HCT116 (cell line): Measurements from ENCODE around the gene TMEM30A. TPM values are rescaled to one million over a fixed set of nuclear protein-coding genes. Genes with fewer than 3 reads are reported as not detected.

ENCODE experiments used
- ATAC-seq: fragments of 200-7000 bp; cut with Tn5 transposase; 2 replicates; pipeline ENCODE4 v1.9.1; 2020; ENCODE audit warnings: mild to moderate bottlenecking, moderate library complexity
- BruUV-seq: library from RNA; stranded (reverse); fragments of 400-500 nt; replicated peaks from 2 replicates; lab custom pipeline; 2021; lab: Mats Ljungman, UMichigan
- CTCF ChIA-PET: fragments of 300-600 bp; sonication (Branson Sonifier 250); formaldehyde crosslinking; loops from one replicate; lab custom pipeline; 2021; ENCODE audit warnings: antibody characterized with exemption; lab: Charles Lee
- POLR2A ChIA-PET: fragments of 300-600, 350-600 bp; sonication (Branson Sonifier 250); formaldehyde crosslinking; loops from one replicate; lab custom pipeline; 2021; ENCODE audit warnings: antibody characterized with exemption; lab: Charles Lee
- RAD21 ChIA-PET, 2 experiments: fragments of 300-600 bp; sonication (Branson Sonifier 250); formaldehyde crosslinking; loops; one replicate each; lab custom pipeline; 2023; ENCODE audit warnings: low total read pairs in 2 of 2; ENCODE audit not compliant: uncharacterized antibody in 2 of 2, unreplicated experiment in 2 of 2, low non-redundant PET in 1 of 2; lab: Charles Lee
- DNase-seq: peaks from one replicate; pipeline ENCODE4 v3.0.0-alpha.2; 2010; ENCODE audit warnings: low read depth, low spot score
- H2AFZ ChIP-seq: fragments of 200-600 bp; shearing (Covaris generic), sonication (generic); 2 replicates; pipeline ENCODE4 v1.6.1; 2017; ENCODE audit warnings: low read depth, mixed run types, mixed read lengths, antibody characterized with exemption, low read length; ENCODE audit not compliant: poor library complexity, severe bottlenecking
- H3K27ac ChIP-seq: 2 replicates; pipeline ENCODE4 v1.5.1; 2012; ENCODE audit warnings: low read depth, low read length
- H3K27me3 ChIP-seq: fragments of 200-600 bp; sonication (generic); 2 replicates; pipeline ENCODE4 v1.6.1; 2016; ENCODE audit warnings: mixed run types, low read length, mixed read lengths; ENCODE audit not compliant: insufficient read depth
- H3K36me3 ChIP-seq, 2 experiments: fragments of 200-500 bp in 1 of 2; fragments of 200-600 bp in 1 of 2; sonication (Bioruptor generic) in 1 of 2; sonication (generic) in 1 of 2; 2 replicates each; pipeline versions ENCODE4 v1.5.1 to v1.6.1; 2014 to 2016; ENCODE audit warnings: low read length in 2 of 2, inconsistent platforms in 1 of 2, mixed read lengths in 1 of 2, mixed run types in 1 of 2; ENCODE audit not compliant: insufficient read depth in 2 of 2, control insufficient read depth in 1 of 2
- H3K4me1 ChIP-seq, 2 experiments: fragments of 200-600 bp in 1 of 2; sonication (generic) in 1 of 2; 2 replicates each; pipeline versions ENCODE4 v1.5.1 to v1.6.1; 2012 to 2017; ENCODE audit warnings: low read length in 2 of 2, inconsistent platforms in 1 of 2, mild to moderate bottlenecking in 1 of 2, mixed read lengths in 1 of 2, mixed run types in 1 of 2, moderate library complexity in 1 of 2; ENCODE audit not compliant: insufficient read depth in 2 of 2, control insufficient read depth in 1 of 2
- H3K4me2 ChIP-seq: fragments of 200-600 bp; sonication (generic); 2 replicates; pipeline ENCODE4 v1.6.1; 2017; ENCODE audit warnings: mixed run types, low read length, mixed read lengths
- H3K4me3 ChIP-seq, 2 experiments: fragments of 200-600 bp in 1 of 2; sonication (generic) in 1 of 2; replicated peaks in 1 of 2; 2 replicates each; pipeline ENCODE4 v1.5.1; 2011 to 2016; ENCODE audit warnings: low read length in 2 of 2, control low read depth in 1 of 2, low read depth in 1 of 2, mild to moderate bottlenecking in 1 of 2, mixed read lengths in 1 of 2, mixed run types in 1 of 2
- H3K79me2 ChIP-seq: fragments of 200-600 bp; sonication (generic); 2 replicates; pipeline ENCODE4 v1.6.1; 2017; ENCODE audit warnings: mild to moderate bottlenecking, mixed run types, low read length, moderate library complexity, mixed read lengths; ENCODE audit not compliant: insufficient read depth
- H3K9ac ChIP-seq: fragments of 200-600 bp; sonication (generic); 2 replicates; pipeline ENCODE4 v1.6.1; 2016; ENCODE audit warnings: low read length, mixed read lengths
- H3K9me2 ChIP-seq: fragments of 200-600 bp; sonication (generic), shearing (Covaris generic); 2 replicates; pipeline ENCODE4 v1.6.1; 2017; ENCODE audit warnings: mixed run types, mild to moderate bottlenecking, moderate library complexity; ENCODE audit not compliant: insufficient read depth
- H3K9me3 ChIP-seq, 2 experiments: fragments of 200-500 bp in 1 of 2; fragments of 200-600 bp in 1 of 2; sonication (Bioruptor generic) in 1 of 2; sonication (generic) in 1 of 2; 2 replicates each; pipeline ENCODE4 v1.6.1; 2014 to 2017; ENCODE audit warnings: low read length in 2 of 2, mixed read lengths in 2 of 2, inconsistent platforms in 1 of 2, low read depth in 1 of 2, mild to moderate bottlenecking in 1 of 2, mixed run types in 1 of 2, moderate library complexity in 1 of 2; ENCODE audit not compliant: control insufficient read depth in 1 of 2, insufficient read depth in 1 of 2
- H4K20me1 ChIP-seq: fragments of 200-600 bp; sonication (generic), shearing (Covaris generic); 2 replicates; pipeline ENCODE4 v1.6.1; 2017; ENCODE audit warnings: mixed run types, mild to moderate bottlenecking, moderate library complexity; ENCODE audit not compliant: insufficient read depth
- EGR1 ChIP-seq: IDR thresholded peaks from 2 replicates; pipeline ENCODE4 v1.6.1; 2012; ENCODE audit warnings: low read depth
- FOSL1 ChIP-seq: IDR thresholded peaks from 2 replicates; pipeline ENCODE4 v1.6.1; 2012; ENCODE audit warnings: low read depth
- JUND ChIP-seq: IDR thresholded peaks from 2 replicates; pipeline ENCODE4 v1.6.1; 2012
- SIN3A ChIP-seq: IDR thresholded peaks from 2 replicates; pipeline ENCODE4 v1.6.1; 2012; ENCODE audit warnings: low read depth
- YY1 ChIP-seq: IDR thresholded peaks from 2 replicates; pipeline ENCODE4 v1.6.1; 2011; ENCODE audit warnings: low read length, low read depth, moderate library complexity, mild to moderate bottlenecking; ENCODE audit not compliant: insufficient replicate concordance; ENCODE audit errors: extremely low read depth
- ZFX ChIP-seq: fragments of 450-650 bp; IDR thresholded peaks from 2 replicates; pipeline ENCODE4 v1.6.1; 2017
- ZNF274 ChIP-seq: fragments of 200-500 bp; sonication (Bioruptor generic); IDR thresholded peaks from 2 replicates; pipeline ENCODE4 v1.6.1; 2014; ENCODE audit warnings: mild to moderate bottlenecking, low read depth, low read length, inconsistent platforms
- intact Hi-C: fragments of 100-400 bp; cut with micrococcal nuclease; formaldehyde crosslinking; loops from 2 replicates; pipeline ENCODE4 v1.10.0; 2022
- total RNA-seq: library from RNA; stranded (reverse); gene quantifications from one replicate; pipeline ENCODE4 v1.2.1, GENCODE V29; 2021; ENCODE audit not compliant: unreplicated experiment
- TF ChIP-seq, protein P1 (sequence below): IDR thresholded peaks from 2 replicates; pipeline ENCODE4 v1.6.1; 2012; ENCODE audit warnings: low read depth
- TF ChIP-seq, protein P2 (sequence below): IDR thresholded peaks from 2 replicates; pipeline ENCODE4 v1.6.1; 2012
- TF ChIP-seq, protein P3 (sequence below): IDR thresholded peaks from 2 replicates; pipeline ENCODE4 v1.6.1; 2012
- TF ChIP-seq, protein P4 (sequence below), 3 experiments: fragments of 200-600 bp in 1 of 3; sonication (generic) in 1 of 3; IDR thresholded peaks in 2 of 3; conservative IDR thresholded peaks in 1 of 3; 2 replicates each; pipeline ENCODE4 v1.5.1; 2012 to 2017; ENCODE audit warnings: low read depth in 2 of 3, low read length in 2 of 3, antibody characterized with exemption in 1 of 3, borderline replicate concordance in 1 of 3, control low read depth in 1 of 3, mild to moderate bottlenecking in 1 of 3, mixed read lengths in 1 of 3, mixed run types in 1 of 3, moderate library complexity in 1 of 3; ENCODE audit not compliant: insufficient read depth in 1 of 3
- TF ChIP-seq, protein P5 (sequence below): IDR thresholded peaks from 2 replicates; pipeline ENCODE4 v1.6.1; 2011; ENCODE audit warnings: mild to moderate bottlenecking, low read length, moderate library complexity; ENCODE audit not compliant: insufficient replicate concordance; ENCODE audit errors: extremely low read depth

TMEM30A gene
- total RNA-seq, 1 experiment from 2014 or later: 73.4 TPM

DNA sequence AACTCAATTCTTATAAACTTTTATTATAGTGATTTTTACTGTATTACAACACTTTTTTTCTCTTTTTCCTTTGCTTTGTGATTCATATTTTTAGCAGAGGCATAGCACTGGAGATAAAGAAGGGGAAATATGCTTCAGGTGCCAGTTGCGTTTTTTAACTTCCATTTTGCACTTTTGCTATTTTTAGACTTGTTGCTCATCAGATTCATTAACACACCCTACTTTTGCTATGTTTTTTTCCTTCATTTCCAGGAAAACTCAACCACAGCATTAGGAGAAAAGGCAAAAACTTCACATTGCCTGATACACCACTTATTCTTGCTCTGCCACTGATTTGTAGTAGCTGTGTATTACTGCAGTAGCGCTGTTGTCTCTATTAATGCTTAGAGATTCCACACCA, 8.0 kb upstream of the TMEM30A start:
- no peak for ATAC-seq

DNA sequence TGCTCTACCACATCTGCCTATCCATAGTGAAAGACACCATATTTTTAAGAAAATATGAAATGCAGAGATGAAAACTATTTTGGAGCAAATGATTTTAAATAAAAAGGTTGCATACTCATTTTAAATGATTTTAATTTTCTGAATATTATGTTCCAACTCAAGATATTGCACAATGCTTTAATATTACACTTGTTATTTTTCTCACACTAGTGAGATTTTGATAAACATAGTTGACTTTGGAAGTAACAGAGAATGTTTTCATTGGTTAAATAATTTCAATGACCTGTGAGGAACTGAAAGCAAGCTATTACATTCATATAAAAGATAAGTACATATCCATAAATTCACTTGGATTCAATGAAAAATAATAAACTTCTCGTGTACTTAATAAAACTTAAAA, 7.2 kb upstream of the TMEM30A start:
- Histone ChIP-seq H3K9ac (no peak overlapping the region), H3K9me3 (no peaks in the 10 kb centered on the region), H2AFZ (no peak overlapping the region), H3K27me3 (no peaks in the 10 kb centered on the region), H3K4me3 (no peak overlapping the region), H4K20me1 (no peaks in the 10 kb centered on the region), H3K27ac (no peak overlapping the region), H3K4me2 (no peak overlapping the region), H3K79me2 (no peaks in the 10 kb centered on the region), H3K4me1 (no peaks in the 10 kb centered on the region), H3K9me2 (no peaks in the 10 kb centered on the region), H3K36me3 (no peaks in the 10 kb centered on the region)
- ChIA-PET POLR2A (no interaction called here), RAD21 (no interaction called here), CTCF (no interaction called here)
- DNase-seq (no peak), ATAC-seq (no peak)
- intact Hi-C loops: no loop called here
- BruUV-seq: no TSS peak
- no peak for TF ChIP-seq YY1
- TF ChIP-seq, protein P1, sequence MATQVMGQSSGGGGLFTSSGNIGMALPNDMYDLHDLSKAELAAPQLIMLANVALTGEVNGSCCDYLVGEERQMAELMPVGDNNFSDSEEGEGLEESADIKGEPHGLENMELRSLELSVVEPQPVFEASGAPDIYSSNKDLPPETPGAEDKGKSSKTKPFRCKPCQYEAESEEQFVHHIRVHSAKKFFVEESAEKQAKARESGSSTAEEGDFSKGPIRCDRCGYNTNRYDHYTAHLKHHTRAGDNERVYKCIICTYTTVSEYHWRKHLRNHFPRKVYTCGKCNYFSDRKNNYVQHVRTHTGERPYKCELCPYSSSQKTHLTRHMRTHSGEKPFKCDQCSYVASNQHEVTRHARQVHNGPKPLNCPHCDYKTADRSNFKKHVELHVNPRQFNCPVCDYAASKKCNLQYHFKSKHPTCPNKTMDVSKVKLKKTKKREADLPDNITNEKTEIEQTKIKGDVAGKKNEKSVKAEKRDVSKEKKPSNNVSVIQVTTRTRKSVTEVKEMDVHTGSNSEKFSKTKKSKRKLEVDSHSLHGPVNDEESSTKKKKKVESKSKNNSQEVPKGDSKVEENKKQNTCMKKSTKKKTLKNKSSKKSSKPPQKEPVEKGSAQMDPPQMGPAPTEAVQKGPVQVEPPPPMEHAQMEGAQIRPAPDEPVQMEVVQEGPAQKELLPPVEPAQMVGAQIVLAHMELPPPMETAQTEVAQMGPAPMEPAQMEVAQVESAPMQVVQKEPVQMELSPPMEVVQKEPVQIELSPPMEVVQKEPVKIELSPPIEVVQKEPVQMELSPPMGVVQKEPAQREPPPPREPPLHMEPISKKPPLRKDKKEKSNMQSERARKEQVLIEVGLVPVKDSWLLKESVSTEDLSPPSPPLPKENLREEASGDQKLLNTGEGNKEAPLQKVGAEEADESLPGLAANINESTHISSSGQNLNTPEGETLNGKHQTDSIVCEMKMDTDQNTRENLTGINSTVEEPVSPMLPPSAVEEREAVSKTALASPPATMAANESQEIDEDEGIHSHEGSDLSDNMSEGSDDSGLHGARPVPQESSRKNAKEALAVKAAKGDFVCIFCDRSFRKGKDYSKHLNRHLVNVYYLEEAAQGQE: no peak
- no peak for TF ChIP-seq JUND
- no peak for TF ChIP-seq FOSL1
- TF ChIP-seq, protein P2, sequence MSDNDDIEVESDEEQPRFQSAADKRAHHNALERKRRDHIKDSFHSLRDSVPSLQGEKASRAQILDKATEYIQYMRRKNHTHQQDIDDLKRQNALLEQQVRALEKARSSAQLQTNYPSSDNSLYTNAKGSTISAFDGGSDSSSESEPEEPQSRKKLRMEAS: no peak
- TF ChIP-seq ZFX: no peak
- TF ChIP-seq, protein P3, sequence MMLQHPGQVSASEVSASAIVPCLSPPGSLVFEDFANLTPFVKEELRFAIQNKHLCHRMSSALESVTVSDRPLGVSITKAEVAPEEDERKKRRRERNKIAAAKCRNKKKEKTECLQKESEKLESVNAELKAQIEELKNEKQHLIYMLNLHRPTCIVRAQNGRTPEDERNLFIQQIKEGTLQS: no peak
- TF ChIP-seq ZNF274: no peak
- TF ChIP-seq SIN3A: no peak
- no peak for TF ChIP-seq EGR1
- TF ChIP-seq, protein P4, sequence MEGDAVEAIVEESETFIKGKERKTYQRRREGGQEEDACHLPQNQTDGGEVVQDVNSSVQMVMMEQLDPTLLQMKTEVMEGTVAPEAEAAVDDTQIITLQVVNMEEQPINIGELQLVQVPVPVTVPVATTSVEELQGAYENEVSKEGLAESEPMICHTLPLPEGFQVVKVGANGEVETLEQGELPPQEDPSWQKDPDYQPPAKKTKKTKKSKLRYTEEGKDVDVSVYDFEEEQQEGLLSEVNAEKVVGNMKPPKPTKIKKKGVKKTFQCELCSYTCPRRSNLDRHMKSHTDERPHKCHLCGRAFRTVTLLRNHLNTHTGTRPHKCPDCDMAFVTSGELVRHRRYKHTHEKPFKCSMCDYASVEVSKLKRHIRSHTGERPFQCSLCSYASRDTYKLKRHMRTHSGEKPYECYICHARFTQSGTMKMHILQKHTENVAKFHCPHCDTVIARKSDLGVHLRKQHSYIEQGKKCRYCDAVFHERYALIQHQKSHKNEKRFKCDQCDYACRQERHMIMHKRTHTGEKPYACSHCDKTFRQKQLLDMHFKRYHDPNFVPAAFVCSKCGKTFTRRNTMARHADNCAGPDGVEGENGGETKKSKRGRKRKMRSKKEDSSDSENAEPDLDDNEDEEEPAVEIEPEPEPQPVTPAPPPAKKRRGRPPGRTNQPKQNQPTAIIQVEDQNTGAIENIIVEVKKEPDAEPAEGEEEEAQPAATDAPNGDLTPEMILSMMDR (IDR thresholded peaks at IDR 0.05 in 2 of 3, conservative IDR thresholded peaks at IDR 0.05 in 1 of 3; ENCODE audit: borderline replicate concordance in 1 of 3, insufficient read depth in 1 of 3, low read depth in 2 of 3, low read length in 2 of 3): no peak

More for the DNA sequence above, 8.0 kb upstream of the TMEM30A start:
- no peaks in the 10 kb centered on the region for H3K27me3 ChIP-seq
- TF ChIP-seq, protein P5, sequence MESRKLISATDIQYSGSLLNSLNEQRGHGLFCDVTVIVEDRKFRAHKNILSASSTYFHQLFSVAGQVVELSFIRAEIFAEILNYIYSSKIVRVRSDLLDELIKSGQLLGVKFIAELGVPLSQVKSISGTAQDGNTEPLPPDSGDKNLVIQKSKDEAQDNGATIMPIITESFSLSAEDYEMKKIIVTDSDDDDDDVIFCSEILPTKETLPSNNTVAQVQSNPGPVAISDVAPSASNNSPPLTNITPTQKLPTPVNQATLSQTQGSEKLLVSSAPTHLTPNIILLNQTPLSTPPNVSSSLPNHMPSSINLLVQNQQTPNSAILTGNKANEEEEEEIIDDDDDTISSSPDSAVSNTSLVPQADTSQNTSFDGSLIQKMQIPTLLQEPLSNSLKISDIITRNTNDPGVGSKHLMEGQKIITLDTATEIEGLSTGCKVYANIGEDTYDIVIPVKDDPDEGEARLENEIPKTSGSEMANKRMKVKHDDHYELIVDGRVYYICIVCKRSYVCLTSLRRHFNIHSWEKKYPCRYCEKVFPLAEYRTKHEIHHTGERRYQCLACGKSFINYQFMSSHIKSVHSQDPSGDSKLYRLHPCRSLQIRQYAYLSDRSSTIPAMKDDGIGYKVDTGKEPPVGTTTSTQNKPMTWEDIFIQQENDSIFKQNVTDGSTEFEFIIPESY: no peak
- TF ChIP-seq, all 23 proteins: peak for 0
- Histone ChIP-seq H3K79me2 (no peaks in the 10 kb centered on the region), H3K36me3 (no peaks in the 10 kb centered on the region), H3K9ac (no peak overlapping the region), H3K4me3 (no peak overlapping the region), H2AFZ (no peak overlapping the region), H4K20me1 (no peaks in the 10 kb centered on the region), H3K9me2 (no peaks in the 10 kb centered on the region), H3K4me2 (no peak overlapping the region), H3K9me3 (no peaks in the 10 kb centered on the region), H3K4me1 (no peaks in the 10 kb centered on the region), H3K27ac (no peak overlapping the region)
- ChIA-PET CTCF (no interaction called here), RAD21 (no interaction called here), POLR2A (no interaction called here)
- no TSS peak for BruUV-seq
- intact Hi-C loops: no loop called here
- DNase-seq: no peak
